IMR-90 (cell line): ENCODE data around the gene SMIM10L1. TPM values are rescaled to one million over a fixed set of nuclear protein-coding genes. Genes with fewer than 3 reads are reported as not detected.

ENCODE experiments used
- ATAC-seq: fragments of 200-7000 bp; cut with Tn5 transposase; 2 replicates; pipeline ENCODE4 v1.9.1; 2020; ENCODE audit warnings: low read depth, mild to moderate bottlenecking, moderate library complexity
- BruUV-seq: library from RNA; stranded (reverse); fragments of 400-500 nt; replicated peaks from 2 replicates; lab custom pipeline; 2021; lab: Mats Ljungman, UMichigan
- CTCF ChIA-PET: fragments of 300-600 bp; formaldehyde crosslinking; extraction: SDS; loops from one replicate; lab custom pipeline; 2021; ENCODE audit warnings: antibody characterized with exemption; lab: Yijun Ruan, JAX
- POLR2A ChIA-PET: fragments of 300-600 bp; sonication (Branson Sonifier 250); formaldehyde crosslinking; loops from one replicate; lab custom pipeline; 2022; ENCODE audit warnings: antibody characterized with exemption; ENCODE audit not compliant: unreplicated experiment; lab: Charles Lee
- DNase-seq: peaks from one replicate; pipeline ENCODE4 v3.0.0; 2013
- H2AFZ ChIP-seq: replicated peaks from 2 replicates; pipeline ENCODE3; 2013; ENCODE audit warnings: low read length, mild to moderate bottlenecking; ENCODE audit not compliant: poor library complexity
- H2AK5ac ChIP-seq: 2 replicates; pipeline ENCODE4 v1.6.1; 2013; ENCODE audit warnings: low read depth, low read length, inconsistent platforms
- H2AK9ac ChIP-seq: replicated peaks from 2 replicates; pipeline ENCODE3; 2013; ENCODE audit warnings: mild to moderate bottlenecking, low read depth, low read length, moderate library complexity; ENCODE audit not compliant: poor library complexity
- H2BK120ac ChIP-seq: 2 replicates; pipeline ENCODE4 v1.6.1; 2013; ENCODE audit warnings: low read depth, low read length, inconsistent platforms
- H2BK15ac ChIP-seq: 3 replicates; pipeline ENCODE4 v1.6.1; 2013; ENCODE audit warnings: low read depth, low read length, inconsistent platforms
- H2BK20ac ChIP-seq: 2 replicates; pipeline ENCODE4 v1.6.1; 2013; ENCODE audit warnings: low read depth, mild to moderate bottlenecking, inconsistent platforms, low read length, moderate library complexity
- H2BK5ac ChIP-seq: 2 replicates; pipeline ENCODE4 v1.6.1; 2013; ENCODE audit warnings: mild to moderate bottlenecking, low read depth, low read length, inconsistent platforms; ENCODE audit not compliant: poor library complexity, severe bottlenecking
- H3K14ac ChIP-seq: replicated peaks from 2 replicates; pipeline ENCODE4 v1.6.1; 2013; ENCODE audit warnings: low read depth, low read length, inconsistent platforms
- H3K18ac ChIP-seq: 2 replicates; pipeline ENCODE4 v1.6.1; 2013; ENCODE audit warnings: low read depth, low read length, control low read depth
- H3K23ac ChIP-seq: 2 replicates; pipeline ENCODE4 v1.6.1; 2013; ENCODE audit warnings: low read depth, low read length, inconsistent platforms
- H3K27ac ChIP-seq: 2 replicates; pipeline ENCODE4 v1.5.1; 2013; ENCODE audit warnings: mild to moderate bottlenecking, control low read depth, low read length; ENCODE audit not compliant: insufficient read depth
- H3K27me3 ChIP-seq: 2 replicates; pipeline ENCODE4 v1.6.1; 2013; ENCODE audit warnings: low read length; ENCODE audit not compliant: control insufficient read depth, insufficient read depth
- H3K36me3 ChIP-seq: 2 replicates; pipeline ENCODE4 v1.6.1; 2013; ENCODE audit warnings: low read length, mixed read lengths; ENCODE audit not compliant: control insufficient read depth, insufficient read depth
- H3K4ac ChIP-seq: 2 replicates; pipeline ENCODE4 v1.6.1; 2013; ENCODE audit warnings: low read depth, low read length, inconsistent platforms
- H3K4me1 ChIP-seq: 2 replicates; pipeline ENCODE4 v1.6.1; 2013; ENCODE audit warnings: low read length, mixed read lengths; ENCODE audit not compliant: control insufficient read depth, insufficient read depth
- H3K4me2 ChIP-seq: 2 replicates; pipeline ENCODE4 v1.6.1; 2013; ENCODE audit warnings: low read depth, mild to moderate bottlenecking, control low read depth, low read length, moderate library complexity
- H3K4me3 ChIP-seq: 2 replicates; pipeline ENCODE4 v1.5.1; 2013; ENCODE audit warnings: low read depth, mild to moderate bottlenecking, control low read depth, low read length, moderate library complexity; ENCODE audit not compliant: insufficient read depth
- H3K56ac ChIP-seq: 2 replicates; pipeline ENCODE4 v1.6.1; 2013; ENCODE audit warnings: low read length, inconsistent platforms; ENCODE audit not compliant: insufficient read depth; ENCODE audit errors: extremely low read depth
- H3K79me1 ChIP-seq, 2 experiments: 2 replicates each; pipeline ENCODE4 v1.6.1; 2013; ENCODE audit warnings: low read length in 2 of 2, inconsistent platforms in 1 of 2, low read depth in 1 of 2
- H3K9ac ChIP-seq: 2 replicates; pipeline ENCODE4 v1.6.1; 2013; ENCODE audit warnings: low read depth, low read length, control low read depth
- H3K9me1 ChIP-seq: 2 replicates; pipeline ENCODE4 v1.6.1; 2013; ENCODE audit warnings: low read length, inconsistent platforms; ENCODE audit not compliant: insufficient read depth
- H3K9me3 ChIP-seq: 2 replicates; pipeline ENCODE4 v1.6.1; 2013; ENCODE audit warnings: low read length; ENCODE audit not compliant: control insufficient read depth, insufficient read depth
- H4K20me1 ChIP-seq: 2 replicates; pipeline ENCODE4 v1.6.1; 2013; ENCODE audit warnings: low read length, inconsistent platforms; ENCODE audit not compliant: insufficient read depth
- H4K5ac ChIP-seq: 2 replicates; pipeline ENCODE4 v1.6.1; 2013; ENCODE audit warnings: mild to moderate bottlenecking, low read depth, low read length, control low read depth
- H4K8ac ChIP-seq, 2 experiments: 2 replicates each; pipeline ENCODE4 v1.6.1; 2013; ENCODE audit warnings: low read depth in 2 of 2, low read length in 2 of 2, control low read depth in 1 of 2, inconsistent platforms in 1 of 2
- H4K91ac ChIP-seq: 2 replicates; pipeline ENCODE4 v1.6.1; 2013; ENCODE audit warnings: low read depth, low read length, inconsistent platforms; ENCODE audit not compliant: insufficient read depth
- BHLHE40 ChIP-seq: fragments of 150-350 bp; IDR thresholded peaks from 2 replicates; pipeline ENCODE4 v1.6.1; 2016; ENCODE audit warnings: mild to moderate bottlenecking, low read depth, low read length
- CEBPB ChIP-seq: IDR thresholded peaks from 2 replicates; pipeline ENCODE4 v1.6.1; 2012; ENCODE audit warnings: low read depth, low read length, improper control_type of control experiment
- CHD1 ChIP-seq: IDR thresholded peaks from 2 replicates; pipeline ENCODE4 v1.6.1; 2012; ENCODE audit warnings: low read depth, low read length, improper control_type of control experiment
- CTCF ChIP-seq: conservative IDR thresholded peaks from 2 replicates; pipeline ENCODE4 v1.5.1; 2012; ENCODE audit warnings: mild to moderate bottlenecking, low read depth, low read length, improper control_type of control experiment
- ELK1 ChIP-seq: fragments of 150-350 bp; IDR thresholded peaks from 2 replicates; pipeline ENCODE4 v1.6.1; 2016; ENCODE audit warnings: low read depth, mild to moderate bottlenecking, low read length, moderate library complexity, borderline replicate concordance
- FOS ChIP-seq: fragments of 150-350 bp; IDR thresholded peaks from 2 replicates; pipeline ENCODE4 v1.6.1; 2016; ENCODE audit warnings: low read depth, low read length
- MAFK ChIP-seq: IDR thresholded peaks from 2 replicates; pipeline ENCODE4 v1.6.1; 2012; ENCODE audit warnings: low read depth, low read length, improper control_type of control experiment
- MAZ ChIP-seq: IDR thresholded peaks from 2 replicates; pipeline ENCODE4 v1.6.1; 2012; ENCODE audit warnings: low read depth, mild to moderate bottlenecking, low read length, improper control_type of control experiment, moderate library complexity, borderline replicate concordance
- MXI1 ChIP-seq: IDR thresholded peaks from 2 replicates; pipeline ENCODE4 v1.6.1; 2012; ENCODE audit warnings: low read depth, mild to moderate bottlenecking, low read length, moderate library complexity, borderline replicate concordance
- NFE2L2 ChIP-seq: fragments of 150-350 bp; IDR thresholded peaks from 2 replicates; pipeline ENCODE4 v1.6.1; 2016; ENCODE audit warnings: low read depth, mild to moderate bottlenecking, low read length
- POLR2A ChIP-seq: IDR thresholded peaks from 2 replicates; pipeline ENCODE4 v1.6.1; 2012; ENCODE audit warnings: mild to moderate bottlenecking, low read depth, low read length
- RAD21 ChIP-seq: IDR thresholded peaks from 2 replicates; pipeline ENCODE4 v1.6.1; 2012; ENCODE audit warnings: low read length, improper control_type of control experiment
- RCOR1 ChIP-seq: IDR thresholded peaks from 2 replicates; pipeline ENCODE4 v1.6.1; 2012; ENCODE audit warnings: mild to moderate bottlenecking, low read length, improper control_type of control experiment; ENCODE audit not compliant: insufficient replicate concordance
- RFX5 ChIP-seq: IDR thresholded peaks from 2 replicates; pipeline ENCODE4 v1.8.0; 2012; ENCODE audit warnings: low read depth, mild to moderate bottlenecking, low read length, moderate library complexity
- SMC3 ChIP-seq: fragments of 150-350 bp; IDR thresholded peaks from 2 replicates; pipeline ENCODE4 v1.6.1; 2016; ENCODE audit warnings: low read depth, mild to moderate bottlenecking, antibody characterized with exemption, low read length, moderate library complexity
- USF2 ChIP-seq: fragments of 150-350 bp; IDR thresholded peaks from 2 replicates; pipeline ENCODE4 v1.6.1; 2017; ENCODE audit warnings: mild to moderate bottlenecking, antibody characterized with exemption, low read length, low read depth
- WGBS, 2 experiments: methylation state at CpG; one replicate each; pipeline versions ENCODE4 v1.1.5 to v1.1.7; 2013; ENCODE audit warnings: missing lambda C conversion rate in 2 of 2; ENCODE audit not compliant: insufficient read length in 1 of 2; ENCODE audit errors: extremely low coverage in 2 of 2; 5-methylcytosine and 5-hydroxymethylcytosine counted together
- dilution Hi-C: fragments of 300-500 bp; cut with HindIII; formaldehyde crosslinking; loops from one replicate; pipeline ENCODE4 v1.14.3; 2018; ENCODE audit warnings: low sequenced_read_pairs; ENCODE audit not compliant: unreplicated experiment
- in situ Hi-C: fragments of 300-500 bp; cut with MboI; formaldehyde crosslinking; loops from 3 replicates; pipeline ENCODE4 v1.14.3; 2019; ENCODE audit warnings: low sequenced_read_pairs, inconsistent platforms, mixed read lengths
- intact Hi-C: fragments of 100-400 bp; cut with micrococcal nuclease; formaldehyde crosslinking; loops from 2 replicates; pipeline ENCODE4 v1.10.0; 2022
- polyA plus RNA-seq, 3 experiments: library from polyadenylated mRNA; depleted of rRNA; stranded (reverse); fragments of >200 nt; gene quantifications; 2 replicates each; pipeline ENCODE4 v1.2.3, GENCODE V29; 2012; ENCODE audit warnings: low replicate concordance in 1 of 3
- total RNA-seq: library from RNA; depleted of rRNA; stranded (reverse); fragments of >200 nt; gene quantifications from 2 replicates; pipeline ENCODE4 v1.2.3, GENCODE V29; 2012

The SMIM10L1 gene
- total and polyA plus RNA-seq, 2 of the 4 experiments (the other 2 are of a cell fraction) = 2.7 to 4.5 TPM

GRCh38 chr12:11186837-11187236, 15.8 kb downstream of the SMIM10L1 start, which contains the start of gene TAS2R42:
Gene TAS2R42, minus strand, starts transcription at chr12:11186937. Its CDS starts 0 bp downstream, at chr12:11186937.
- Histone ChIP-seq H4K5ac (no peak within 1 kb of the TSS), H2AFZ (no peak within 1 kb of the TSS), H2BK5ac (no peak within 1 kb of the TSS), H3K56ac (no peak within 1 kb of the TSS), H4K8ac (no peak within 1 kb of the TSS), H3K18ac (no peak within 1 kb of the TSS), H3K4me1 (no peaks in the 10 kb centered on the region), H3K14ac (no peak within 1 kb of the TSS), H3K27ac (no peak within 1 kb of the TSS), H3K9me1 (no peaks in the 10 kb centered on the region), H2AK9ac (no peak within 1 kb of the TSS), H2BK120ac (no peak within 1 kb of the TSS), H3K9me3 (no peaks in the 10 kb centered on the region), H4K20me1 (no peaks in the 10 kb centered on the region), H3K4me2 (no peak within 1 kb of the TSS), H3K27me3 (0 out of 2 replicates have a peak, but pooled peaks cover 1% of the 10 kb centered on the region), H3K79me1 (no peaks in the 10 kb centered on the region), H3K23ac (no peak within 1 kb of the TSS), H2BK15ac (no peak within 1 kb of the TSS), H3K9ac (no peak within 1 kb of the TSS), H3K36me3 (no peaks in the 10 kb centered on the region), H2AK5ac (no peak within 1 kb of the TSS), H2BK20ac (no peak within 1 kb of the TSS), H3K4ac (no peak within 1 kb of the TSS), H4K91ac (no peak within 1 kb of the TSS), H3K4me3 (no peak within 1 kb of the TSS)
- ChIA-PET CTCF (no interaction called here), POLR2A (no interaction called here)
- BruUV-seq = no TSS peak
- intact Hi-C loops = no loop called here
- no CpG with 5 or more reads among the region's 2 CpGs for WGBS, 2 experiments
- no peak for DNase-seq
- dilution Hi-C loops = loop anchor here (25.0 kb wide), 1 partner anchor 400 kb away; no protein-coding TSS in a partner anchor
- in situ Hi-C loops = no loop called here
- TF ChIP-seq RCOR1 (no peak), ELK1 (no peak), POLR2A (no peak), MXI1 (no peak), NFE2L2 (no peak), MAFK (no peak), SMC3 (no peak), CHD1 (no peak), MAZ (no peak), CTCF (no peak), USF2 (no peak), RAD21 (no peak), RFX5 (no peak), CEBPB (no peak), BHLHE40 (no peak), FOS (no peak)
- ATAC-seq = no peak
